NCI-H2171 treated with DMSO at 0.1 percent for 48 hours (cell line): ENCODE measurements around the gene ARID4B.
"Not testable (repeated sequence)": the region's sequence is repeated elsewhere in the genome, so short reads cannot be mapped to it uniquely, and the experiment has no call there.

ENCODE experiments used
- DNase-seq: peaks from one replicate; lab custom pipeline; 2025; lab: John Stamatoyannopoulos, UW

The ARID4B gene

DNA sequence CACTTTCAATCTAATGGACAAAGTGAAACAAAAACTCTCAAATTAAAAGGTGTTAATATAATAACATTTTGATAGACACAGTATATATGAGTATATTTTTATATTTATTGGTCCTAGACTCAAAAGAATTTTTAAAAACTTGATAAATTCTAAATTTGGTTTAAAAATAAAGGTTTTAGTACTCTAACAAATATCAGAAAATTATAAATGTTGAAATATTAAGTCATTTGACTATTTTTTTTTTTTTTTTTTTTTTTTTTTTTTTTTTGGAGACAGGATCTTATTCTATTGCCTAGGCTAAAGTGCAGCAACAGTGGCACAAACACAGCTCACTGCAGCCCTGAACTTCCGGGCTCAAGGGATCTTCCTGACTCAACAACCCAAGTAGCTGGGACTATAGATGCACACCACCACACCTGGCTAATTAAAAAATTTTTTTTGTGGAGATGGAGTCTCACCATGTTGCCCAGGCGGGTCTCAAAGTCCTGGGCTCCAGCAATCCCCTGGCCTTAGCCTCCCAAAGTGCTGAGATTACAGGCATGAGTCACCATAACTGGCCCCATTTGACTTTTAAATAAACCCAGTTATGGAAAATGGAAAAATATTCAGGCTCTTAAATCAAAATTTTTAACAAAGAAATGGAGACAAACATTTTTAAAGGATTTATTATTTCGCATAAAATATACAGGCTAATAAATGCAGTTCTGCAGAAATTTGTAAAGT lies 106.2 kb downstream of the ARID4B start:
- no peak for DNase-seq

DNA sequence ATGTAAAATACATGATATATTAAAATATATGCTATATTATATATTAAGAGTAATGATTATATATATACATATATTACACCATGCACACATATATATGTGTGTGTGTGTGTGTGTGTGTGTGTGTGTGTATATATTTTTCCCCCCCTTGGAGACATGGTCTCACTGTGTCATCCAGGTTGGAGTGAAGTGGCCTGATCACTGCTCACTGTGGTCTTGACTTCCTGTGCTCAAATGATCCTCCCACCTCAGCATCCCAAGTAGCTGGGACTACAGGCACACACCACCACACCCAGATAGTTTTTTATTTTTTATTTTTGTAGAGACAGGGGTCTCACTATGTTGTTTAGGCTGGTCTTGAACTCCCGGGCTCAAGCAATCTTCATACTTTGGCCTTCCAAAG lies 112.5 kb downstream of the ARID4B start:
- no peak for DNase-seq

- DNase-seq: not testable (repeated sequence)
Observed at GRCh38 chr1:235214962-235215361, 113.0 kb downstream of the ARID4B start.

- DNase-seq: no peak
Observed at GRCh38 chr1:235213752-235214151, 114.2 kb downstream of the ARID4B start.

- DNase-seq: no peak
Observed at GRCh38 chr1:235211517-235211916, 116.5 kb downstream of the ARID4B start.

GRCh38 chr1:235207209-235207565 lies 120.8 kb downstream of the ARID4B start:
- DNase-seq: no peak

DNA sequence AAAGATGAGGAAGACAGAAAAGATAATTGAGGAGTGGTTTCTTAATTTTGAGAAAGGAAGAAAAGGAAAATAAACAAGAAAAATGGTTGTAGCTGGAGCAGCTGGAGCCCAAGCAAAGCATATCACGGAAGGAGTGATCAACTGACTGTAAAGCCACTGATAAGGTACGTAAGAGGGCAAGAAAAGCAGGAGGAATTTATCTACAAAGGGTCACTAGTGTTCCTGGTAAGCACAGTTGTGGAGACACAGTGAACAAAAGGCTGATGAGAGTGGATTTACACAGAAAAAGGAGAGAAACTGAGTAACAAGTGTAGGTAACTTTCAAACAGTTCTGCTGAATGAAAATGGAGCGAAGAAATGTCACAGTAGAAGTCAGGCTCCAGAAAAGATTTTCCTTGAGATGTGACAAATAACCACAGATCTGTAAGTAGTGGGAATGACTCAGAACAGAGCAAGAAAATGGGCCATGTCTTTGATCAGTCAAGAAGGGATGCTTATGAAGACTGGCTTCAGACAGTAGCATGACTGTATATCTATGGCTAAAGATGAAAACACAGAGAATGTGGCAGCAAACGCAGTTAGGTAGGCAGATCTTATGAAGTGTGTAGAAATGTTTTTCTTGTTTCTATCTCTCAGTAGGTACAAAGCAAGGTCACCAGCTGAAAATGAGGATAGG lies 121.3 kb downstream of the ARID4B start:
- no peak for DNase-seq

DNA sequence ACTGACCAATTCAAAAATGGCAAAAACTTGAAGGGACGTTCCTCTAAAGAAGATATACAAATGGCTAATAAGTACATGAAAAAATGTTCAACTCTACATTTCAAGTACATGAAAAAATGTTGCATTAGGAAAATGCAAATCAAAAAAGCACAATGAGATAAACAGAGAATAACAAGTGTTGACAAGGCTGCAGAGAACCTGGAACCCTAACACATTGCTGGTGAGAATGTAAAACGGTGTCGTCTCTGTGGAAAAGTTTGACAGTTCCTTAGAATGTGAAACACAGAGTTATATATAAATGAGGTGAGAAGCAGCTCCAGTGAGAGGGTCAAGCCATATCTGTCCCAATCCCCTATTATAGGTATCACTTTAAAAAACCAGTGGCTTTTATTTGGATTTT lies 122.3 kb downstream of the ARID4B start:
- DNase-seq: no peak

- no peak for DNase-seq
Observed at GRCh38 chr1:235203428-235203827, 124.6 kb downstream of the ARID4B start.

- not testable (repeated sequence) for DNase-seq
Observed at GRCh38 chr1:235202447-235202846, 125.5 kb downstream of the ARID4B start.

DNA sequence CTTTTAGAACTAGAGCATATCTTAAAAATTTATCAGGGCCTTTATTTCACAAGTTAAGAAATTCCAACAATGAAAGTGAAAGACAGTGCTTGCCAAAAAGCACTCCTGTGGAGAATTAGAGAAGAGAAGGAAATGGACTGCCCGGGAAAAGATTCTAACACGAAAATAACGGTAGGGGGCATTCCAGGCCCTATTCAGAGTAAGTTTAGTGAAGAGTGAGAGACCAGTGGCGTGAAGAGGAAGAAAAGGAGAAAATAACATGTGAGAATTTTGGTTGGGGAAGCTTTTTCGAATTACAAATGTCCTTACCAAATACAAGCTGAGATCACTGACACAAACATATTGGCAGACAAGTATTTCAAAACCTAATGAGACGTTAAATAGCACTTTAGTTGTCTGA lies 128.5 kb downstream of the ARID4B start:
- no peak for DNase-seq

GRCh38 chr1:235190431-235190830 lies 137.5 kb downstream of the ARID4B start:
- no peak for DNase-seq

GRCh38 chr1:235187316-235187715 lies 140.7 kb downstream of the ARID4B start:
- no peak for DNase-seq

DNA sequence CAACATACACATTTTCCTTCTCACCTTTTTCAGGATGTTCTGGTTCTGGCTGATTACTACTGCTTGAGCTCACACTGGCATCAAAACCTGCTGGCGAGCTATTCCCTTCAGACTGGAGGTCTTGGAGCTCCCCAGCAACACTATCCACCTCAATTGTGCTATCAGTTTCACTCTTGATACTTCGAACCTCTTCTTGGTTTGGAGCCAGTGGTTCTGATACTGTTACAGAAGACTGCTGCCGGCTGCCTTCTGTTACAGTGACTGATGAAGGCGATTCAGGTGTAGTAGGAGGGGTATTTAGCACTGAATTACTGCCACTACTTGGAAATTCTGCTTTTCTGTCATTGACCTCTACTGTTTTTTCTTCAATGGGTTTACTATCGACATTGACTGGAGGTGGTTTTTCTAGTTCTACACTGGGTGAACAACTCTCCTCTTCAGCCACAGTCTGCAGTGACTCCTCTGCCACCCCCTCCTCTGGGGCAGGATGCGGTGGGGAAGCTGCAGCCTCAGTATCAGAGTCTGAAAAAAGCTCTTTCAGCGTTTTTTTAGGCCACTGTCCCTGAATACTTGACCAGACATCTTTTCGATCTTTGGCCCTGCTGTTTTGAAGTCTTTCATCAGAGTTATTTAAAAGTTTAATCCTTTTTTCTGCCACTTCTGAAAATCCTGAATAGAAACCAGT lies 146.3 kb downstream of the ARID4B start:
- no peak for DNase-seq

DNA sequence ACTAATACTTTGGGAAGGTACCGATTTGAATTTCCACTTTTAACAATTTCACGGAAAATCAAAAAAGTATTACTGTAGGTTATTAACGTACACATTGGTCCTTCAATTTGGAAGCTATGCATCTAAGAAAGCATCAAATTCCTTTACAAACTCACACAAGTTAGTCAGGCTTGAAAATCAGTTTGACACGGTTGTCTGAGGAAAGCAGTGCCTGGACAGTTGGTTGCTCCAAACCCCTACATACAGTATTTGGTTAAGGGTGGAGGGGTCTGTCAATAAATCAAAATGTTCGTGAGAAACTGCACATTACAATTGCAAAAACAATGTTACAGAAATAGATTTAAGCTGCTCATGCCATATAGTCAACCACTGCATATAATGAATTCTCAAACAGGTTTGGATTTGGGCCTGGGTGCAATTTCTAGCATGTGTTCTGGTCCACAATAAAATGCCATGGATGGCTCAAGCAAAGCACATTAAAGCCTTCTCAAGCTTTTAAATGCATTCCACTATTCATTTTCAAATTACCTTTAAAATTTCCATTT lies 147.0 kb downstream of the ARID4B start:
- DNase-seq: no peak

- DNase-seq: no peak
Observed at GRCh38 chr1:235176486-235176885, 151.5 kb downstream of the ARID4B start.

DNA sequence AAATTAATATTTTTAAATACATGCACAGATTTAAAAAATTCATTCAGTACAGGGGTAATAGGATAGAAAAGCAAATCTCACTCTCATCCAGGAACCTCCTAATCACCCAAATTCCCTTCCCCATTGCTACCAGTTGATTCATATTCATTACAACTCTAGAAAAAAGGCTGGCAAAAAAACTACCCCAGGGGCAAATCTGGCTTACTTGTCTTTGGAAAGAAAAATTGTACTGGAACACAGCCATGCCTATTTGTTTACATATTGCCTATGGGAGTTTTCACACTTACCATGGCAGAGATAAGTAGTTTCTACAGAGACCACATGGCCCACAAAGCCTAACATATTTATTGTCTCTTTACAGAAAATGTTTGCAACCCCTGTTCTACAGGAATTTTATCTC lies 158.0 kb downstream of the ARID4B start:
- DNase-seq: no peak

DNA sequence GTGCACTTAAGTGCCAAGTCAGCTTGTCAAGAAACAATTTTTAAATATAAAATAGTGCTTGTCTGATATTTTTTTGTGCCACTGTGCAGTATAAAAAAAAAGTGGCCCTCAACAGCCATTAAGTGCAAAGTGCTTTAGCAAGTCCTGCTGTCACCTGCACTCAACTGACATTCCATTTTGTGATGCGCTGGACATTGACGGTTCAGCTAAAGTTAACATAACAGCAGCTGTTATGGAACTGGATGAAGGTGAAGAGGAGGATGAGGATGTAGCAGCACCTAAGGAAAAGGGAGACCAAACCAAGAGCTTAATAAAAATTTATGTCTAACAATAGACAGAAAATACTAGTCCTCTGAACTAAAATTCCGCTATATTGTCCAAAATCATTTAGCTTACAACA lies 159.6 kb downstream of the ARID4B start:
- no peak for DNase-seq

DNA sequence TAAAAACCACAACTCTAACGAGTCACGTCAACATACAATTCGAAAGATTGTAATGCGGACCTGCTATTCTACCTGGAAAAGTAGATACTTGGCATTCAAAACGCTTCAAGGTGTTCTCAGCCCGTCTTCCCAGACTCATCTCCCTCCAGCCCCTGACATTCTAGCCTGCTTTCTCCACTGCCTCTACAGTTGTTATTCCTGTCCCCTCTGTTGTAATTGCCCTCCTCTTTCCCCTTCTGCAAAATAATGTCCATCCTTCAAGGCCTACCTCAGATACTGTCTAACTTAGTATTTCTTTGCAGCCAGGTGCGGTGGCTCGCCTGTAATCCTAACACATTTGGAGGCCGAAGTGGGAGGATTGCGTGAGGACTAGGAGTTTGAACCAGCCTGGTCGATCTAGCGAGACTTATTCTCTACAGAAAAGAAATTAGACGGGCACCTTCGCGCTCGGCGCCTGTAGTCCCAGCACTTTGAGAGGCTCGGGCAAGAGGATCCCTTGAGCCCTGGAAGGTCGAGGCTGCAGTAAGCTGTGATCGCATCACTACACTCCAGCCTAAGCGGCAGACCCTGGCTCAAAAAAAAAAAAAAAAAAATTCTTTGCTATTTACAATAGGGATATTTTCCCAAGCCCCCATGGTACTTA lies 166.2 kb downstream of the ARID4B start:
- DNase-seq: no peak

DNA sequence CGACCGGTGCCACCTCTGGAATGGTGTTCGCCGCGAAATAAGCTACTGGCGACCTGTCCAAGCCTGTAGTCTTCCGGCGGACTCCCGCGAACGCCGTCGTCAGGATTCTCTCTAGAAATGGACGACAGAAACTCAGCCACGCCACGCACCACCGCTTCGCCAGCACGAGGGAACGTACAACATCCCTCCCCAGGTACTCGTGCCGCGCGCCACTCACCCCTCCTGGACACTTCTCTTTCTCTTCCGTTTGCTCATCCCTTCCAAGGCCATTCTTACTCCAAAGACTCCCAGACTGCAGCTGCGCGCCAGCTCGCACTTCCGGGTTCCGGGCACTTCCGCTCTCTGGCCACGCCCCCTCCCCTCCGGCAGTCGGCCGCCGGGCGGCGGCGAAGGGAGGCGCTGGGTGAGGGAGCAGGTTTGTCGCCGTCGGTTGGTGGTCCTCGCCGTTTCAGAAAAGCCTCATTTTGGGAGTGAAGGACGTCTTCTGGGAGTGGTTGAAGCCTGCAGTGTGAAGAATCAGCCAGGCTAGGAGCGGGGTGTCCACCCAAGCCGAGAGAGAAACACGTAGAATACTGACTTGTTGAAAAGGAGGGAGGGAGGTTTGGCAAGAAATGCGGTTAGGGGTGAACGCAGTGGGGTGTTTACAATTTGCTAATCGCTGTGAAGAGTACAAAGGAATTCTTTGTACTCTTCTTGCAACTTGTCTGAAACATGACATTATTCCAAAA lies 166.9 kb downstream of the ARID4B start, which contains the start of gene RBM34:
TSS of gene RBM34 (minus strand) at position 294 of the 728 bp plus-strand sequence. CDS start at position 270, 24 bp downstream.
- peak; percentile 93 for DNase-seq

DNA sequence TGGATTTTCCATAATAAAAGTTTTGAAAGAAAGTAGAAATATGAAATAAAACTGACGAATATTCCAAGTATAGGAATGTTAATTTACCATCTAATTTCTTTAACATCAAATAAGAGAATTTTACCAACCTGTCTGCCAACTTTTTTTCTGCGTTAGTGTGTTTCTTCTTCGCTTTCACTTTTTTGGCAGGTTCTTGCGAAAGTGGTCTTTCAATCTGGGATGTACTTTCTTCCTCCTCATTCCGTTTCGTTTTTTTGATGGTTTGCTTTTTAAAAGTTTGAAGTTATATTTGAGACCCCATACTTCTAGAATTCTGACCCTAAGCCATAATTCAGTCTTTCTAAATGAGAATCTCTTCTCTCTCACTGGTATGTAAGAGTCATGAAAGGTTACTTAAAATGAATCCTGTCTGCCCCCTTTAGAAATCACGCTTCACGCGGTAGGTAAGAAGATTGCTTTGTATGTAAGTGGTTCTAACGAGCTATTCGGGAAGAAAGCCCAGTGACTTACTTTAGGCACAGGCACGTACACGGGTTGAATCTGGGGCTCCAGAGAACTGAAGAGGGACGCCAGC lies 167.5 kb downstream of the ARID4B start:
- no peak for DNase-seq
